ENCODE results near the gene OSBPL10. TPM values are rescaled to one million over a fixed set of nuclear protein-coding genes. Genes with fewer than 3 reads are reported as not detected.

Gene OSBPL10
- polyA plus RNA-seq, 1 donor from 2014 or later: 2.0 TPM

DNA sequence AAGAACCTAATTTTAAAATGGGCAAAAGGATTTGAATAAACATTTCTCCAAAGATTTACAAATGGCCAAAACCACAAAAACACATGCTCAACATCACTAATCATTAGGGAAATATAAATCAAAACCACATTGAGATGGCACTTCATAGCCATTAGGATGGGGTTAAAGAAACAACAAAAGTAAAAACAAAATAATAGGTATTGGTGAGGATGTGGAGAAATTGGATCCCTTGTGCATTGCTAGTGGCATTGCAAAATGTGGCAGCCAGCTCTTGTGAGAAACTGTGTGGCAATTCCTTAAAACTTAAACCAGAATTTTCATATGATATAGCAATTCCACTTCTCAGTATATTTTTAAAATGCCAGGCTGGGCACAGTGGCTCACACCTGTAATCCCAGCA is 321.8 kb downstream of the OSBPL10 start:
- TF ChIP-seq POLR2AphosphoS5 (IDR thresholded peaks at IDR 0.05): no peak
- TF ChIP-seq, protein P1, sequence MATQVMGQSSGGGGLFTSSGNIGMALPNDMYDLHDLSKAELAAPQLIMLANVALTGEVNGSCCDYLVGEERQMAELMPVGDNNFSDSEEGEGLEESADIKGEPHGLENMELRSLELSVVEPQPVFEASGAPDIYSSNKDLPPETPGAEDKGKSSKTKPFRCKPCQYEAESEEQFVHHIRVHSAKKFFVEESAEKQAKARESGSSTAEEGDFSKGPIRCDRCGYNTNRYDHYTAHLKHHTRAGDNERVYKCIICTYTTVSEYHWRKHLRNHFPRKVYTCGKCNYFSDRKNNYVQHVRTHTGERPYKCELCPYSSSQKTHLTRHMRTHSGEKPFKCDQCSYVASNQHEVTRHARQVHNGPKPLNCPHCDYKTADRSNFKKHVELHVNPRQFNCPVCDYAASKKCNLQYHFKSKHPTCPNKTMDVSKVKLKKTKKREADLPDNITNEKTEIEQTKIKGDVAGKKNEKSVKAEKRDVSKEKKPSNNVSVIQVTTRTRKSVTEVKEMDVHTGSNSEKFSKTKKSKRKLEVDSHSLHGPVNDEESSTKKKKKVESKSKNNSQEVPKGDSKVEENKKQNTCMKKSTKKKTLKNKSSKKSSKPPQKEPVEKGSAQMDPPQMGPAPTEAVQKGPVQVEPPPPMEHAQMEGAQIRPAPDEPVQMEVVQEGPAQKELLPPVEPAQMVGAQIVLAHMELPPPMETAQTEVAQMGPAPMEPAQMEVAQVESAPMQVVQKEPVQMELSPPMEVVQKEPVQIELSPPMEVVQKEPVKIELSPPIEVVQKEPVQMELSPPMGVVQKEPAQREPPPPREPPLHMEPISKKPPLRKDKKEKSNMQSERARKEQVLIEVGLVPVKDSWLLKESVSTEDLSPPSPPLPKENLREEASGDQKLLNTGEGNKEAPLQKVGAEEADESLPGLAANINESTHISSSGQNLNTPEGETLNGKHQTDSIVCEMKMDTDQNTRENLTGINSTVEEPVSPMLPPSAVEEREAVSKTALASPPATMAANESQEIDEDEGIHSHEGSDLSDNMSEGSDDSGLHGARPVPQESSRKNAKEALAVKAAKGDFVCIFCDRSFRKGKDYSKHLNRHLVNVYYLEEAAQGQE (IDR thresholded peaks at IDR 0.05; ENCODE audit: borderline replicate concordance): no peak
- TF ChIP-seq MXI1 (conservative IDR thresholded peaks at IDR 0.05; ENCODE audit: poor library complexity, severe bottlenecking): no peak
- no peak for TF ChIP-seq RAD21 (conservative IDR thresholded peaks at IDR 0.05)
- TF ChIP-seq, protein P2, sequence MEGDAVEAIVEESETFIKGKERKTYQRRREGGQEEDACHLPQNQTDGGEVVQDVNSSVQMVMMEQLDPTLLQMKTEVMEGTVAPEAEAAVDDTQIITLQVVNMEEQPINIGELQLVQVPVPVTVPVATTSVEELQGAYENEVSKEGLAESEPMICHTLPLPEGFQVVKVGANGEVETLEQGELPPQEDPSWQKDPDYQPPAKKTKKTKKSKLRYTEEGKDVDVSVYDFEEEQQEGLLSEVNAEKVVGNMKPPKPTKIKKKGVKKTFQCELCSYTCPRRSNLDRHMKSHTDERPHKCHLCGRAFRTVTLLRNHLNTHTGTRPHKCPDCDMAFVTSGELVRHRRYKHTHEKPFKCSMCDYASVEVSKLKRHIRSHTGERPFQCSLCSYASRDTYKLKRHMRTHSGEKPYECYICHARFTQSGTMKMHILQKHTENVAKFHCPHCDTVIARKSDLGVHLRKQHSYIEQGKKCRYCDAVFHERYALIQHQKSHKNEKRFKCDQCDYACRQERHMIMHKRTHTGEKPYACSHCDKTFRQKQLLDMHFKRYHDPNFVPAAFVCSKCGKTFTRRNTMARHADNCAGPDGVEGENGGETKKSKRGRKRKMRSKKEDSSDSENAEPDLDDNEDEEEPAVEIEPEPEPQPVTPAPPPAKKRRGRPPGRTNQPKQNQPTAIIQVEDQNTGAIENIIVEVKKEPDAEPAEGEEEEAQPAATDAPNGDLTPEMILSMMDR (IDR thresholded peaks at IDR 0.05; ENCODE audit: poor library complexity, severe bottlenecking): no peak
- Histone ChIP-seq H3K27ac (ENCODE audit: low read length) (no peak overlapping the region), H2AFZ (ENCODE audit: low read depth, low read length) (no peak overlapping the region), H3K36me3 (ENCODE audit: insufficient read depth, low read length) (no peaks in the 10 kb centered on the region), H3K4me3 (ENCODE audit: low read length) (no peak overlapping the region), H3K9me3 (ENCODE audit: low read length) (no peaks in the 10 kb centered on the region), H3K79me2 (replicated peaks; ENCODE audit: insufficient read depth, low read length) (no peaks in the 10 kb centered on the region), H3K4me2 (ENCODE audit: low read length) (no peak overlapping the region), H3K9ac (ENCODE audit: low read length) (no peak overlapping the region), H3K9me2 (ENCODE audit: insufficient read depth, low read length) (no peaks in the 10 kb centered on the region), H3F3A (ENCODE audit: insufficient read depth, low read length, poor library complexity, severe bottlenecking) (no peaks in the 10 kb centered on the region), H4K20me1 (ENCODE audit: insufficient read depth) (no peaks in the 10 kb centered on the region), H3K27me3 (ENCODE audit: insufficient read depth, low read depth, low read length) (no peaks in the 10 kb centered on the region)

DNA sequence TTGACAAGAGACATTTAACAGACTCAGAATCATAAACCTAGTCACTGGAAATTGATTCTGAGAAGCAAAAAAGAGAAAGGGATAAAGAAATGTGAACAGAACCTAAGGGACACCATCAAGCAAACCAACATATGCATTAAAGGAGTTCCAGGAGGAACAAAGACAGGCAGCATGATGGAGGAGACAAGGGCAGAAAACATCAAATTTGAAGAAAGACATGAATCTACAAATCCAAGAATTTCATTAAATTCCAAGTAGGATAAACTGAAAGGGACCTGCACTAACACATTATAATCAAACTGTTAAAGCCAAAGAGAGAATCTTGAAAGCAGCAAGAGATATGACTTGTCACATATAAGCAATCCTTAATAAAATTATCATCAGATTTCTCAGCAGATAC is 326.1 kb downstream of the OSBPL10 start:
- TF ChIP-seq TAF1 (IDR thresholded peaks at IDR 0.05; ENCODE audit: low read depth): no peak
- TF ChIP-seq POLR2AphosphoS5 (IDR thresholded peaks at IDR 0.05): no peak
- TF ChIP-seq EZH2 (IDR thresholded peaks at IDR 0.05; ENCODE audit: borderline replicate concordance, insufficient read depth, low read length, poor library complexity, severe bottlenecking): no peak
- TF ChIP-seq RAD21 (conservative IDR thresholded peaks at IDR 0.05): no peak
- TF ChIP-seq, protein P1 (IDR thresholded peaks at IDR 0.05; ENCODE audit: borderline replicate concordance): no peak
- TF ChIP-seq EP300 (conservative IDR thresholded peaks at IDR 0.05; ENCODE audit: poor library complexity, severe bottlenecking): no peak
- no peak for TF ChIP-seq SMC3 (conservative IDR thresholded peaks at IDR 0.05; ENCODE audit: poor library complexity)
- no peak for TF ChIP-seq MXI1 (conservative IDR thresholded peaks at IDR 0.05; ENCODE audit: poor library complexity, severe bottlenecking)
- TF ChIP-seq, protein P2 (IDR thresholded peaks at IDR 0.05; ENCODE audit: poor library complexity, severe bottlenecking): no peak
- Histone ChIP-seq H3K9me2 (ENCODE audit: insufficient read depth, low read length) (no peaks in the 10 kb centered on the region), H3K9me3 (ENCODE audit: low read length) (peaks cover 4% of the 10 kb centered on the region), H2AFZ (ENCODE audit: low read depth, low read length) (no peak overlapping the region), H4K20me1 (ENCODE audit: insufficient read depth) (no peaks in the 10 kb centered on the region), H3K36me3 (ENCODE audit: insufficient read depth, low read length) (no peaks in the 10 kb centered on the region), H3F3A (ENCODE audit: insufficient read depth, low read length, poor library complexity, severe bottlenecking) (no peaks in the 10 kb centered on the region), H3K79me2 (replicated peaks; ENCODE audit: insufficient read depth, low read length) (no peaks in the 10 kb centered on the region), H3K4me2 (ENCODE audit: low read length) (no peak overlapping the region), H3K27ac (ENCODE audit: low read length) (no peak overlapping the region), H3K4me3 (ENCODE audit: low read length) (no peak overlapping the region), H3K9ac (ENCODE audit: low read length) (no peak overlapping the region), H3K27me3 (ENCODE audit: insufficient read depth, low read depth, low read length) (no peaks in the 10 kb centered on the region)

All from neural cell (in vitro differentiated cells).